K562 (cell line): ENCODE results near the gene CRAT. TPM values are rescaled to one million over a fixed set of nuclear protein-coding genes. Genes with fewer than 3 reads are reported as not detected.

Source experiments
- E2F3 ChIP-seq: fragments of 250-450 bp; sonication (Bioruptor Pico); IDR thresholded peaks from 2 replicates; pipeline ENCODE4 v1.4.0; 2020; ENCODE audit warnings: mild to moderate bottlenecking
- MTA2 ChIP-seq: fragments of 450-650 bp; IDR thresholded peaks from 2 replicates; pipeline ENCODE4 v1.6.1; 2016; ENCODE audit warnings: low read depth
- NR2C1 ChIP-seq, 2 experiments: fragments of 450-650 bp; IDR thresholded peaks; 2 replicates each; pipeline ENCODE4 v1.6.1; 2017; ENCODE audit warnings: mild to moderate bottlenecking in 2 of 2, antibody characterized with exemption in 1 of 2, inconsistent platforms in 1 of 2, missing compliant biosample characterization in 1 of 2, missing genetic modification characterization in 1 of 2
- RNF2 ChIP-seq: sonication (generic); IDR thresholded peaks from 2 replicates; pipeline ENCODE4 v1.6.1; 2016
- TOE1 ChIP-seq, 2 experiments: fragments of 450-650 bp in 1 of 2; sonication (generic) in 1 of 2; formaldehyde crosslinking in 1 of 2; IDR thresholded peaks; 2 replicates each; pipeline versions ENCODE4 v1.7.1 to v1.8.0; 2016 to 2022; ENCODE audit warnings: borderline replicate concordance in 2 of 2, mild to moderate bottlenecking in 2 of 2, antibody characterized with exemption in 1 of 2, inconsistent platforms in 1 of 2, low read depth in 1 of 2, missing genetic modification reagents in 1 of 2, moderate library complexity in 1 of 2
- ZFPM2 ChIP-seq: fragments of 250-450 bp; sonication (Bioruptor Pico); IDR thresholded peaks from 2 replicates; pipeline ENCODE4 v1.5.1; 2022; ENCODE audit warnings: mild to moderate bottlenecking
- ZNF12 ChIP-seq: sonication (generic); formaldehyde crosslinking; IDR thresholded peaks from 2 replicates; pipeline ENCODE4 v1.4.0; 2020; ENCODE audit warnings: mild to moderate bottlenecking, missing genetic modification reagents
- ZNF282 ChIP-seq: sonication (generic); formaldehyde crosslinking; IDR thresholded peaks from 2 replicates; pipeline ENCODE4 v1.8.1; 2023; ENCODE audit warnings: missing genetic modification reagents
- polyA plus RNA-seq, 8 experiments: library from polyadenylated mRNA; depleted of rRNA in 4 of 8; stranded (reverse) in 5 of 8; unstranded in 3 of 8; fragments of >200 nt; fragmentation: Nextera tagmentation in 2 of 8; fragmentation: Illumina TruSeq in 1 of 8; extraction: Ambion mirVana in 2 of 8; extraction: Trizol in 1 of 8; gene quantifications; 2 replicates each; pipeline versions ENCODE4 v1.2.1 to v1.2.3, GENCODE V29; 2011 to 2014; ENCODE audit warnings: inconsistent platforms in 1 of 8, missing spikeins in 1 of 8
- total RNA-seq, 7 experiments: library from RNA; depleted of rRNA in 6 of 7; stranded (reverse); fragments of >200 nt in 6 of 7; fragmentation: Illumina TruSeq in 2 of 7; extraction: Trizol in 2 of 7; gene quantifications; 2 replicates each; pipeline versions ENCODE4 v1.2.1 to v1.2.3, GENCODE V29; 2011 to 2021; ENCODE audit warnings: low replicate concordance in 1 of 7
- TF ChIP-seq, protein P1 (sequence below): fragments of 200-600 bp; sonication (generic); IDR thresholded peaks from one replicate; pipeline ENCODE4 v1.6.1; 2012; ENCODE audit warnings: mild to moderate bottlenecking, low read depth, low read length, inconsistent platforms
- TF ChIP-seq, protein P2 (sequence below): fragments of 250-450 bp; sonication (Bioruptor Pico); IDR thresholded peaks from 2 replicates; pipeline ENCODE4 v1.5.1; 2021; ENCODE audit warnings: mild to moderate bottlenecking
- TF ChIP-seq, protein P3 (sequence below): sonication (generic); formaldehyde crosslinking; IDR thresholded peaks from 2 replicates; pipeline ENCODE4 v1.8.1; 2023; ENCODE audit warnings: mild to moderate bottlenecking, missing genetic modification reagents, moderate library complexity

Gene CRAT
- total and polyA plus RNA-seq, 9 of the 15 experiments (the other 6 are each of a cell fraction or from before 2014, with no cell fraction given), result 0.20 to 13.8 (median 5.4) TPM

DNA sequence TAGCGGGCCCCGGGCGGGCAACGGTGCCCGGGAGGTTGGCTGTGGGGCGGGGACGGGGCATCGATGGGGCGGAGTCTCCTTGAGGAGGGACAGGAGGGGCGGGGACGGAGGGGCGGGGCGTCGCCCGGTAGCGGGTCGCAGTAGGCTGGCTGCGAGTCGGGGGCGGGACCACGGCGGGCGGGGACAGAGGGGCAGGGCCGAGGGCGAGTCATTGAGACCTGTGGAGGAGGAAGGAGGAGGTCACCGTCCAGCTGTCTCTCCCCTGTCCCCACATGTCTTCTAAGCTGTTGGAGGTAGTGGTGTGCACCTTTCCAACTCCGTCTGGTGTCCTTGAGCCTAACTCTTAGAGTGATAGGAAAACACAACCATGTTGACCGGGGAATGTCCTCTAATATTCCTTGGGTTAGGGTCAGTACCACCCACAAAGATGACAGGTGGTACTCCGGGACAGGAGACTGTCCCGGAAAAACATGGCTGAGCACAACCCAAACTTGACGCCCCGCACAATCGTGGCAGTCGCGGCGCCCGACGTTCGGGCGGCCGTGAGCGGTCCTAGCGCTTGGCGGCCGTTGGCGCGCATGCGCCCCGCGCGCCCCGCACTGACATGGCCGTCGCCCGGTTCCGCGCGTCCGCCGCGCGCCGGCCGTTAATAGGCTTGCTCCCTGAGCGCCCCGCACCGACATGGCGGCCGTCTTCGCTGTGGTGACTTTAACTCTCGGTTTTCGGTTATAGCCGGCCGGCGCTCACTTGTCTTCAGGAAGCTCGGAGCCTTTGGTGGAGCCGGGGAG is at the start of gene CRAT, which contains the start of gene PTPA (continued):
- TF ChIP-seq, protein P1, sequence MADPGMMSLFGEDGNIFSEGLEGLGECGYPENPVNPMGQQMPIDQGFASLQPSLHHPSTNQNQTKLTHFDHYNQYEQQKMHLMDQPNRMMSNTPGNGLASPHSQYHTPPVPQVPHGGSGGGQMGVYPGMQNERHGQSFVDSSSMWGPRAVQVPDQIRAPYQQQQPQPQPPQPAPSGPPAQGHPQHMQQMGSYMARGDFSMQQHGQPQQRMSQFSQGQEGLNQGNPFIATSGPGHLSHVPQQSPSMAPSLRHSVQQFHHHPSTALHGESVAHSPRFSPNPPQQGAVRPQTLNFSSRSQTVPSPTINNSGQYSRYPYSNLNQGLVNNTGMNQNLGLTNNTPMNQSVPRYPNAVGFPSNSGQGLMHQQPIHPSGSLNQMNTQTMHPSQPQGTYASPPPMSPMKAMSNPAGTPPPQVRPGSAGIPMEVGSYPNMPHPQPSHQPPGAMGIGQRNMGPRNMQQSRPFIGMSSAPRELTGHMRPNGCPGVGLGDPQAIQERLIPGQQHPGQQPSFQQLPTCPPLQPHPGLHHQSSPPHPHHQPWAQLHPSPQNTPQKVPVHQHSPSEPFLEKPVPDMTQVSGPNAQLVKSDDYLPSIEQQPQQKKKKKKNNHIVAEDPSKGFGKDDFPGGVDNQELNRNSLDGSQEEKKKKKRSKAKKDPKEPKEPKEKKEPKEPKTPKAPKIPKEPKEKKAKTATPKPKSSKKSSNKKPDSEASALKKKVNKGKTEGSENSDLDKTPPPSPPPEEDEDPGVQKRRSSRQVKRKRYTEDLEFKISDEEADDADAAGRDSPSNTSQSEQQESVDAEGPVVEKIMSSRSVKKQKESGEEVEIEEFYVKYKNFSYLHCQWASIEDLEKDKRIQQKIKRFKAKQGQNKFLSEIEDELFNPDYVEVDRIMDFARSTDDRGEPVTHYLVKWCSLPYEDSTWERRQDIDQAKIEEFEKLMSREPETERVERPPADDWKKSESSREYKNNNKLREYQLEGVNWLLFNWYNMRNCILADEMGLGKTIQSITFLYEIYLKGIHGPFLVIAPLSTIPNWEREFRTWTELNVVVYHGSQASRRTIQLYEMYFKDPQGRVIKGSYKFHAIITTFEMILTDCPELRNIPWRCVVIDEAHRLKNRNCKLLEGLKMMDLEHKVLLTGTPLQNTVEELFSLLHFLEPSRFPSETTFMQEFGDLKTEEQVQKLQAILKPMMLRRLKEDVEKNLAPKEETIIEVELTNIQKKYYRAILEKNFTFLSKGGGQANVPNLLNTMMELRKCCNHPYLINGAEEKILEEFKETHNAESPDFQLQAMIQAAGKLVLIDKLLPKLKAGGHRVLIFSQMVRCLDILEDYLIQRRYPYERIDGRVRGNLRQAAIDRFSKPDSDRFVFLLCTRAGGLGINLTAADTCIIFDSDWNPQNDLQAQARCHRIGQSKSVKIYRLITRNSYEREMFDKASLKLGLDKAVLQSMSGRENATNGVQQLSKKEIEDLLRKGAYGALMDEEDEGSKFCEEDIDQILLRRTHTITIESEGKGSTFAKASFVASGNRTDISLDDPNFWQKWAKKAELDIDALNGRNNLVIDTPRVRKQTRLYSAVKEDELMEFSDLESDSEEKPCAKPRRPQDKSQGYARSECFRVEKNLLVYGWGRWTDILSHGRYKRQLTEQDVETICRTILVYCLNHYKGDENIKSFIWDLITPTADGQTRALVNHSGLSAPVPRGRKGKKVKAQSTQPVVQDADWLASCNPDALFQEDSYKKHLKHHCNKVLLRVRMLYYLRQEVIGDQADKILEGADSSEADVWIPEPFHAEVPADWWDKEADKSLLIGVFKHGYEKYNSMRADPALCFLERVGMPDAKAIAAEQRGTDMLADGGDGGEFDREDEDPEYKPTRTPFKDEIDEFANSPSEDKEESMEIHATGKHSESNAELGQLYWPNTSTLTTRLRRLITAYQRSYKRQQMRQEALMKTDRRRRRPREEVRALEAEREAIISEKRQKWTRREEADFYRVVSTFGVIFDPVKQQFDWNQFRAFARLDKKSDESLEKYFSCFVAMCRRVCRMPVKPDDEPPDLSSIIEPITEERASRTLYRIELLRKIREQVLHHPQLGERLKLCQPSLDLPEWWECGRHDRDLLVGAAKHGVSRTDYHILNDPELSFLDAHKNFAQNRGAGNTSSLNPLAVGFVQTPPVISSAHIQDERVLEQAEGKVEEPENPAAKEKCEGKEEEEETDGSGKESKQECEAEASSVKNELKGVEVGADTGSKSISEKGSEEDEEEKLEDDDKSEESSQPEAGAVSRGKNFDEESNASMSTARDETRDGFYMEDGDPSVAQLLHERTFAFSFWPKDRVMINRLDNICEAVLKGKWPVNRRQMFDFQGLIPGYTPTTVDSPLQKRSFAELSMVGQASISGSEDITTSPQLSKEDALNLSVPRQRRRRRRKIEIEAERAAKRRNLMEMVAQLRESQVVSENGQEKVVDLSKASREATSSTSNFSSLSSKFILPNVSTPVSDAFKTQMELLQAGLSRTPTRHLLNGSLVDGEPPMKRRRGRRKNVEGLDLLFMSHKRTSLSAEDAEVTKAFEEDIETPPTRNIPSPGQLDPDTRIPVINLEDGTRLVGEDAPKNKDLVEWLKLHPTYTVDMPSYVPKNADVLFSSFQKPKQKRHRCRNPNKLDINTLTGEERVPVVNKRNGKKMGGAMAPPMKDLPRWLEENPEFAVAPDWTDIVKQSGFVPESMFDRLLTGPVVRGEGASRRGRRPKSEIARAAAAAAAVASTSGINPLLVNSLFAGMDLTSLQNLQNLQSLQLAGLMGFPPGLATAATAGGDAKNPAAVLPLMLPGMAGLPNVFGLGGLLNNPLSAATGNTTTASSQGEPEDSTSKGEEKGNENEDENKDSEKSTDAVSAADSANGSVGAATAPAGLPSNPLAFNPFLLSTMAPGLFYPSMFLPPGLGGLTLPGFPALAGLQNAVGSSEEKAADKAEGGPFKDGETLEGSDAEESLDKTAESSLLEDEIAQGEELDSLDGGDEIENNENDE, result no peak
- no peak for TF ChIP-seq MTA2
- TF ChIP-seq E2F3 (CRISPR knock-in tag), result peak; percentile 63; the same call in 1 of the 2 replicates
- TF ChIP-seq NR2C1 (IDR thresholded peaks at IDR 0.05), result peak; percentile 59; the same call in 1 of the 2 replicates
- peak; percentile 49; the same call in 1 of the 2 replicates for TF ChIP-seq NR2C1 (tag; IDR thresholded peaks at IDR 0.05)
- TF ChIP-seq, protein P2, sequence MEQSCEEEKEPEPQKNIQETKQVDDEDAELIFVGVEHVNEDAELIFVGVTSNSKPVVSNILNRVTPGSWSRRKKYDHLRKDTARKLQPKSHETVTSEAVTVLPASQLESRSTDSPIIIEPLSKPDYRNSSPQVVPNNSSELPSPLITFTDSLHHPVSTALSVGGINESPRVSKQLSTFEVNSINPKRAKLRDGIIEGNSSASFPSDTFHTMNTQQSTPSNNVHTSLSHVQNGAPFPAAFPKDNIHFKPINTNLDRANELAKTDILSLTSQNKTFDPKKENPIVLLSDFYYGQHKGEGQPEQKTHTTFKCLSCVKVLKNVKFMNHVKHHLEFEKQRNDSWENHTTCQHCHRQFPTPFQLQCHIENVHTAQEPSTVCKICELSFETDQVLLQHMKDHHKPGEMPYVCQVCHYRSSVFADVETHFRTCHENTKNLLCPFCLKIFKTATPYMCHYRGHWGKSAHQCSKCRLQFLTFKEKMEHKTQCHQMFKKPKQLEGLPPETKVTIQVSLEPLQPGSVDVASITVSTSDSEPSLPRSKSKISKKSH, result no peak
- TF ChIP-seq ZNF282 (CRISPR knock-in tag), result no peak
- TF ChIP-seq ZFPM2 (CRISPR knock-in tag), result no peak
- 0 out of 2 replicates have a peak, but pooled peaks have one; percentile 26 for TF ChIP-seq RNF2
- TF ChIP-seq ZNF12 (CRISPR knock-in tag), result no peak; the same call in 1 of the 2 replicates
- peak; percentile 80; the same call in 1 of the 2 replicates for TF ChIP-seq TOE1 (IDR thresholded peaks at IDR 0.05; ENCODE audit: borderline replicate concordance)
- no peak for TF ChIP-seq TOE1 (CRISPR knock-in tag; IDR thresholded peaks at IDR 0.05; ENCODE audit: borderline replicate concordance, low read depth)
- TF ChIP-seq, protein P3, sequence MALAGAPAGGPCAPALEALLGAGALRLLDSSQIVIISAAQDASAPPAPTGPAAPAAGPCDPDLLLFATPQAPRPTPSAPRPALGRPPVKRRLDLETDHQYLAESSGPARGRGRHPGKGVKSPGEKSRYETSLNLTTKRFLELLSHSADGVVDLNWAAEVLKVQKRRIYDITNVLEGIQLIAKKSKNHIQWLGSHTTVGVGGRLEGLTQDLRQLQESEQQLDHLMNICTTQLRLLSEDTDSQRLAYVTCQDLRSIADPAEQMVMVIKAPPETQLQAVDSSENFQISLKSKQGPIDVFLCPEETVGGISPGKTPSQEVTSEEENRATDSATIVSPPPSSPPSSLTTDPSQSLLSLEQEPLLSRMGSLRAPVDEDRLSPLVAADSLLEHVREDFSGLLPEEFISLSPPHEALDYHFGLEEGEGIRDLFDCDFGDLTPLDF (CRISPR knock-in tag), result peak; percentile 67; the same call in 1 of the 2 replicates
